Astrocyte (in vitro differentiated cells and primary cell): ENCODE measurements around the gene IGFALS.

Experiments used
- CTCF ChIP-seq: IDR thresholded peaks from 2 replicates; pipeline ENCODE4 v1.5.1; 2011; ENCODE audit warnings: low read depth, mild to moderate bottlenecking, inconsistent platforms, low read length, moderate library complexity; ENCODE audit not compliant: insufficient read depth
- EZH2 ChIP-seq: IDR thresholded peaks from 2 replicates; pipeline ENCODE4 v1.6.1; 2012; ENCODE audit warnings: mild to moderate bottlenecking, low read length, inconsistent platforms; ENCODE audit not compliant: insufficient read depth

GRCh38 chr16:1762196-1762878 lies 31.2 kb downstream of the IGFALS start:
- TF ChIP-seq CTCF (no peak), EZH2 (no peak)
